PFSK-1 (cell line): ENCODE measurements around the gene KCNE2.

Experiments used
- SIN3A ChIP-seq: IDR thresholded peaks from 2 replicates; pipeline ENCODE4 v1.6.1; 2012; ENCODE audit warnings: mild to moderate bottlenecking, low read length, moderate library complexity, borderline replicate concordance; ENCODE audit not compliant: insufficient read depth
- TAF1 ChIP-seq: IDR thresholded peaks from 2 replicates; pipeline ENCODE4 v1.6.1; 2012; ENCODE audit warnings: low read length, control low read depth, borderline replicate concordance; ENCODE audit not compliant: insufficient read depth

GRCh38 chr21:34343347-34343746, 20.5 kb upstream of the KCNE2 start:
- TF ChIP-seq TAF1: no peak
- no peak for TF ChIP-seq SIN3A
